DMS153 treated with DMSO at 0.1 percent for 48 hours (cell line): ENCODE measurements around the gene ANKRD44.
"Not testable (repeated sequence)": the region's sequence is repeated elsewhere in the genome, so short reads cannot be mapped to it uniquely, and the experiment has no call there.

Source experiments
- DNase-seq: peaks from one replicate; lab custom pipeline; 2025; ENCODE audit not compliant: unreplicated experiment; lab: John Stamatoyannopoulos, UW

Gene ANKRD44

DNA sequence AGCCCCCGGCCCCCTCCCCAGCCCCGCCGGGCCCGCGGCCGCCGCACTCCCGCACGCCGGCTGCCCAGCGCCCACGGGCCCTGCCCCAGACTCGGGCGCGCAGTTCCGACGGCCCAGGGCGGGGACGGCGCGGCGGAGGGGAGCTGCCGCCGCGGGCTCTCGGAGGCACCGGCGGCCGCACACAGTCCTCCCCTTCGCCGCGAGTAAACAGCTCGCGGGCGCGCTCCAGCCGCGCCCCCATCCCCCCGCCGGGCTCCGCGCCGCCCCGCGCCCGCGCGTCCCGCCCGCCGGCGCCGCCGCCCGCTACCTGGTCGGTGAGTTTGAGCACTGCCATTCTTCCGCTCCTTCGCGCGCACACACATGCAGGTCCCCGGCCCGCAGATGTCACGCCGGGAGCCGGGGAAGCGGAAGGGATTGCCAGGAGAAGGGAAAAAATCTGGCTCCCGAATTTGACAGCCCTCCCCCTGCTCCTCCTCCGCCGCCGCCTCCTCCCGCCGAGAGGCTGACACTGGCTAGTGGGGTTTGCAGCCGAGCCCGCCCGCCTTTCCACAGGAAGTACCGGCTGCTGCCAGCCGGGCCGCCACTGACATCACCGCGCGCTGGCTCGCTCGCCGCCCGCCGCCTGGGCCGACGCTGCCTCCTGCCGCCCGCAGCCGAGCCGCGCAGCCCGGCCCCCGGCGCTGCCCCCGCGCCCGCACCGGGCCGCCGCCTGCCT lies at the start of gene ANKRD44:
Gene ANKRD44, minus strand, starts transcription at position 510 of the 715 bp plus-strand sequence. Its CDS starts 176 bp downstream, at position 334.
- peak; percentile 68 for DNase-seq

DNA sequence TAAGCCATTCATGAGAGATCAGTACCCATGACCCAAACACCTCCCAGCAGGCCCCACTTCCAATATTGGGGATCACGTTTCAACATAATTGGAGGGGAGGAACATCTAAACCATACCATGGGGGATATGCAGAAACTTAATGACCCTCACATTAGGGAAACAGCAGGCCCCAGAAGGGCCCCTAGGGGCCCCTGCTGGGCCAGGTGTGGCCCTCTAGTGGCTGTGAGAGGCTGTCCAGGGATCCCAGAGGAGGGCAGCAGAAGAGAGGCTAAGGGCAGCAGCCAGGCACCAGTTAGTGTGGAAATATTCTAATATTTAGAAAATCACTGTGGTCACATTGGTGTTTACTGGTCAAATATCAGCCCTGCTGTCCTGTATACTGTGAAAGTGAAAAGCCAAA lies 49.3 kb upstream of the ANKRD44 start:
- DNase-seq = no peak

DNA sequence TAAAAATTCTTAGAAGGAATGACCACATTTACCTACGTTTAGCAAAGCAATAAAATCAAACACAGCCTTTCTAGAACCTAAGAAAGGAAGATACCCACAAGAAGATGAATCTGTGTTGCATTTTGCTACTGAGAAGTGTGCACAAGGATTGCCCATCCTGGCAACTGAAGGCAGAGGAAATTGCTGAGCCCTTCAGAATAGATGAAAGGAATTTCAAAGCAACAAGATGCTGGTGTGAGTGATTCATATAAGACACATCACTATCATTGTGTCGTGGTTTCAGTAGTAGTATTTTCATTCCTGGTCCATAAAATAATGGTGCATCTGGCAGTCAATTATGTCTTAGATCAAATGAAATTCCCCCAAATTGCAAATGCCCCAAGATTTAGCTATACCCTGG lies 48.4 kb upstream of the ANKRD44 start:
- no peak for DNase-seq

DNA sequence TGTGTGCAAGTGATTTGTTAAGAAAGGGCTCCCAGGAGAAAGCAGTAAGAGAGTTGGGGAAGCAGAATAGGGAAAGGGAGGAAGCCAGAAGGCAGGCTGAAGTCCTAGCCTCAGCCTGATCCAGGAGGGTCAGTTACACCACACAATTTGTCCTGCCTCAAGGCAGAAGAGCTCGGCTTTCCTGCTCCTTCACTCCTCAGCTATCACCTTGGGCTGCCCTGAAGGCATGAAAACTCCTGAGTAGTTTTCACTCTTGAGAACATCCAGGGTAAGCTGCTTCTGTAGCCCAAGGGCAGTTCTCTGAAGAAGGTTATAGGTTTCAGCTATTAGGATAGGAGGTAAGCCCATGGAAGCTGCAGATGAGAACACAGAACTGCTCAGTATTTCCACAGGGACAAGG lies 47.4 kb upstream of the ANKRD44 start:
- no peak for DNase-seq

DNA sequence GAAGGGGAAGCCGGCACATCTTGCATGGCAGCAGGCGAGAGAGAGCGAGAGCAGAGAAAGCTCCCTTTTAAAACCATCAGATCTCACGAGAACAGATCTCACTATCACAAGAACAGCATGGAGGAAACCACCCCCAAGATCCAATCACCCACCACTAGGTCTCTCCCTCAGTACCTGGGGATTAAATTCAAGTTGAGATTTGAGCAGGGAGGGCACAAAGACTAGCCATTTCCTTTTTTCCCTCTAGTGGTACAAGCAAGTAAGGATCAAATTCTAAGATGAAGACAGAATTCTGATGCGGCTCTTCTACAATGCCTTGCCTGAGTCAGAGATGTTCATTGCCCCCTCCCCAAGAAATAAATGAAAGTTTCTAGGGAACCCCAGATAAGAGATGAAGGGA lies 45.6 kb upstream of the ANKRD44 start:
- no peak for DNase-seq

DNA sequence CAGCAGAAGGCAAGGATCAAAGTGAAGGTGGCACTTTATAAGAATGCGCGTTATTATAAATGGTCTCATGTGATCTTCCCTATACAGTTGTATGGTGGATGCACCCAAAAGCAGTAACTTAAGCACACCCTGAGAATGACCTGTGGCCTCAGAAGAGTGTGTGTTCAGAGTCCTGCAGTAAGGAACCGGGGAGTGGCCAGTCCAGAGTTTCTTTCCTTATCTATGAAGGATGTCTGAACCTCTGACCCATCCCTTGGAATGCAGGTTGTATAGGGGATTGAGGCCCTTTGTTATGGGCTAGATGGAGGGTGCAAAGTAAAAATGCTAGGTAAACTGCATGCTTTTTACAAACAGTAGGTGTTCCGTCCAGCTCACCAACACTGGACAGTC lies 43.6 kb upstream of the ANKRD44 start:
- DNase-seq = no peak

DNA sequence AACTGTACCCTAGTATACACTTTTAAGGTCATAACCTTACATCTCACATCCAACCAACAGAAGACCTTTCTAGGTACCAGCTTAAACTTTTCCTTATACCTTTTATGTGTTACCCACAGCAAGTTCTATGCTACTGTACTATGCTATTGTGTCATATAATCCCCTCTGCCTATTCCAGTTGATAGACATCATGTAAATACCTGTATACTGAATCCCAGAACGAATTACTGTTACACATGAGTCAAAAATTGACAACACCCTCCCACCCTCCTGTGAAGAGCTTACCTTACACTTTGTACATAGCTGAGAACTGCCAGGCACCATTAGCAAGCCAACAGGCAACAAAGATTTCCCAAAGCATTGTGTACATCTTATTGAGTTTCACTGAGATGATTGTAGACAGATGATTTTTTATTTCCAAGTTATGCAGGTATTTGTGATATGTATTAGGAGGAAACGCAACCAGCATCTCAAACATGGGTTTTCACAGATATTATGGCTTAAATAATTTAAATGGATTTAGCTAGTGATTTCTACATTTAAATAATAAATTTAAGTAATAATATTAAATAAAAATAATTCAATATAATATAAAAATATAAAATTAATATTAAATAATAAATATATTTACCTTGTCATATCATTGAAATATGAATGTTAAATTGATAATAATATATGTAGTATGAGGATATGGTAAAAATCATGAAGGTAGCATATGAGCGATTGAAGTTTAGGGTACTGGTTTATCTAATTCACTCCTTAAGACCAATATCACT lies 43.0 kb upstream of the ANKRD44 start:
- DNase-seq = no peak

DNA sequence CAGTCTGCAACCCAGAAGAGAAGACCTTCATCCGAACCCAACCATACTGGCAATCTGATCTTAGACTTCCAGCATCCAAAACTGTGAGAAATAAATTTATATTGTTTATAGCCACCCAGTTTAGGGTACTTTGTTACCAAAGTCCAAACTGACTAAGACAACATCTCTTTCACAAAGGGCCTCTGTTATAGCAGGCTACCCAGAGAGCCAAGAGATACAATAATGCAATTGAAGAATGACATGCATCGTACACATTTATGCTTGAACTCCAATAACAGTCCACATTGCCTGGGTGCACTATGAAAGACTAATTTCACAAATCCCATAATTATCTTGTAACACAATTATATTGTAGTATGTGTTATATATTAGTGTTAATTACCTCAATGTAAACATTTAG lies 39.1 kb upstream of the ANKRD44 start:
- no peak for DNase-seq

DNA sequence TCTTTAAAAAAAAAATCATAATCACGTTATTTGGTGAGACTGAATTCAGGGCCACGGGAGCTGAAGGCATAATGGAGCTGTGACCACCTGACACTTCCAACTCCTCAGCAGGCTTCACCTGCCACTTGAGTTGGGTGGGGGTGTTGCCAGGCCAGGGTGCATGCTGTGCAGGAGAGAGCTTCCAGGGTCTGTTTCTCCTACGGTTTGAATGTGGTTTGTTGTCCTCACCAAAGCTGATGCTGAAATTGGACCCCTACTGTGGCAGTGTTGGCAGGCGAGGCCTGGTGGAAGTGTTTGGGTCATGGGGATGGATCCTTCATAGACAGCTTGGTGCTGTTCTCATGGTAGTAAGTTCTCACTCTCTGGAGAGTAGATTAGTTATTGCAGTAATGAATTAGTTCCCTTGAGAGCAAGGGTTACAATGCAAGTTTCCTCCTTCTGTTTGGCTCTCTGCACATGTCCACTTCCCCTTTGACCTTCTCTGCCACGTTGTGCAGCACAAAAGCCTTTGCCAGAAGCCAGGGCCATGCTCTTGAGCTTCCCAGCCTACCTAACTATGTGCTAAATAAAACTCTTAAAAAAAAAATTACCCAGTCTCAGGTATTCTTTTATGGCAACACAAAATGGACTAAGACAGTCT lies 38.3 kb upstream of the ANKRD44 start:
- no peak for DNase-seq

DNA sequence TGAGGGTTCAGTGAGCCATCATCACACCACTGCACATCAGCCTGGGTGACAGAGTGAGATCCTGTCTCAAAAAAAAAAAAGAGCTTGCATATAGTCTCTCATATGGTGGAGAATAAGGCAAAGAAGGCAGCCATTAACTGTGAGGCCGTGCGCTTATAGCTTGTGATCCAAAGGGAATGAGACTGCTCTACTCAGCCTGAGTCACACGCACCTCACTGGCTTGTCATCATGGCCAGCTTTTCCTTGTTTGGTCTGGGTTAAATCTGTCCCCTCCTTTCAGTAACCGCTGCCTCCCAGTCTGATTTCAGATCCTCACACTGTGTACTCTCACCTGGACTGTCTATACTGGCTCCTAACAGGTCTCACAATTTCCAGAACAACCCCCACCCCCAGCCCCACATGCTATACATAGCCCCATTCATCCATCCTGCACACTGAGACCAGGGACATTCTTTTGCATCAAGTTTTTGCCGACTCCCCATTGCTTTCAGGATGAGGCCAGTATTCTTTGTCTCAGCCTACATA lies 35.3 kb upstream of the ANKRD44 start:
- no peak for DNase-seq

DNA sequence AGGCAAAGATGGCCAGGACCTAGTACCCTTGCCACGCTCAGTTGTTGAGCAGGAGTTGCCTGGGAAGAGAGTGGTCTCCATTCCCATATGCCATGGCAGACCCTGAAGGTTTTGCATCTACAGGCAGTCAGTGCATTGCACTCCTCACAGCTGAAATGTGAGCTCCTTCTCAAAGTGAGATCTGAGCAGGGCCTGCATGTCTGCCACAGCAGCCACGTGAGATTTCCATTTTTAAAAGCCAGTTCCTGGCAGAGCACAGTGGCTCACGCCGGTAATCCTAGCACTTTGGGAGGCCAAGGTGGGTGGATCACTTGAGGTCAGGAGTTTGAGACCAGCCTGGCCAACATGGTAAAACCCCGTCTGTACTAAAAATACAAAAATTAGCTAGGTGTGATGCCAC lies 33.4 kb upstream of the ANKRD44 start:
- not testable (repeated sequence) for DNase-seq

DNA sequence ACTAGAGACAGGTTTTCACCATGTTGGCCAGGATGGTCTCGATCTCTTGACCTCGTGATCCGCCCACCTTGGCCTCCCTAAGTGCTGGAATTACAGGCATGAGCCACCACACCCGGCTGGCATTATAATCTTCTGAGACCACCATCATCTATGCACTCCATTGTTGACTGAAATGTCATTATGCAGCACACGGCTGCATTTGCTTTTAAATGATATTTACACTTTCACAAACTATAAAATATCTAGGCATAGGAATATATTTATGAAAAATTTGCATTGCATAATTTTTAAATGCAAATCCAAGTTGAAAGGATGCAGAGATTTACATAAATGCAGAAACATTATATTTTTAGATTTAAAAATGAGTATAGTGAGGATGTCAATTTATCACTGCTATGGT lies 30.0 kb upstream of the ANKRD44 start:
- DNase-seq = no peak

DNA sequence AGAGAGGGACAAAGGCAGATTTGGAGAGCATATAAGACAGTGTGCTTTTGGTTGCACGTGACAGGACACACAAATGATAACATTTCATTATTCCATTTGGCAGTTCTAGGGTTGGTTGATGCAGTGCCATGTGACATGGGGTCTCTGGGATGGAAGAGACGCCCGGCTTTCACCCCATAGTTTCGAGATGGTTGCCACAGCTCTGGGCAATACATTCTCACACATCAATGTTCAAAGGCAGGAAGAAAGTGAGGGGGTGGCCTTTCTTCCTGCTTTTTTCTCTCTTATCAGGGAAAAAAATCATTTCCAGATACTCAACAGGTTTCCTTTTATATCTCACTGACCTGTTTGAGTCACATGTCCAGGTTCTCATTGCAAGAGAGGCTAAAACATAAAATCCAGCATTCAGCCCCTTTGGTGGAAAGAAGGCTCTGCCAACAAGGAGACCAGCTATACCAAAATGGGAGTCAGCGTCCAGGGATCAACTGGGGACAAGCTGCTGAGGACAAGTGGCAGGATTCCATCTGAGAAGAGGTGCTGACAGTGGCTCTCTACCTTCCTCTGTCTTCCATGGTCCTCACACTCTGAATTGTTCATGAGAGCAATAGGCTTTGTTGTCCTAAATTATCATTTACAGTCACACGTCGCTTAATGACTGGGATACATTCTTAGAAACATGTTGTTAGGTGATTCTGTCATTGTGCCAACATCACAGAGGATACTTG lies 29.1 kb upstream of the ANKRD44 start:
- no peak for DNase-seq

DNA sequence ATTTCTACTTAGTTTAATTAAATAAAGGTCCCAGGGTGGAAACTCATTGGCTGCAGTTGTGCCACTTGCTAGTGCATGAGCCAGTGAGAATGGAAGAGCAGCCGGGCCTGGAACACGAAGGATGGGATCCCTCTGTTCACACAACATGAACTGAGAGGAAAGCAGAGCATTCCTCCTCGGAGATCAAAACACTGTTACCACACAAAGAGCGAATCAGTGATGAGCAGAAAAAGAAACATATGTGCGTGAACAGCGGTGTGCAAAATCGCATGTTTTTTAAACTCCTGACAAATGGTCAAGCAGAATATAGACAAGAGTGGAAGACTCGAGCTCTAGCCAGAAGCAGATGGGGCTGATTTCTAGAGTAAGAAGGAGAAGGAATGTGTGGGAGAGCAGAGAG lies 28.4 kb upstream of the ANKRD44 start:
- DNase-seq = no peak

DNA sequence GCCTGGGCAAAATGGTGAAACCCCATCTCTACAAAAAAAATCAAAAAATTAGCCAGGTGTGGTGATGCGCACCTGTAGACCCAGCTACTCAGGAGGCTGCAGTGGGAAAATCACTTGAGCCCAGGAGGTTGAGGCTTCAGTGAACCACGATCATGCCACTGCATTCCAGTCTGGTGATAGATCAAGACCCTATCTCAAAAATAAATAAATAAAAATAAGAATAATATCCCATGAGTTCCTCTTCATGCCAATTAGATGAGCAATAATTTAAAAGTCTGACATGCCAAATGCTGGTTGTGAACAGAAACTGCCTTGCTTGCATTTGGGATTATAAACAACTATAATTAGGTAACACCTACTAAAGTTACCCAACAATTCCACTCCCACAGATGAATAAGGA lies 22.1 kb upstream of the ANKRD44 start:
- DNase-seq = no peak

DNA sequence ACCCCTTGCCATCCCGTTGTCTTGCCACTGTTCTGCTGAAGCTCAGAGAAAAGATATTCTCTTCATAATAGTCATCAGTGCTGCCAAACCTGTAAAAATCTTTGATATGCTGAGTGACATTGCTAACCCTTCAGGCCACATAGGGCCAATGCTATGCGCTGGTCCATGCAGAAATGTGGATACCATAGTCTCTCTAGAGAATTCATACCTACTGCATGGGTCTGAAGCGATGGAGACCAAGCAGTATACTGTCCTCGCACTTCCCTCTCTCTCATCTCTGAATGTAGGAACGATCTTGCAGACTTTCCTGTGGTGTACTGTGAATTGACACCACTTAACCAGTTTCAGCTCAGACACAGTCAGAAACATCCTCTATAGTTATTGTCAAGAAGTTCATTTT lies 17.9 kb upstream of the ANKRD44 start:
- no peak for DNase-seq

DNA sequence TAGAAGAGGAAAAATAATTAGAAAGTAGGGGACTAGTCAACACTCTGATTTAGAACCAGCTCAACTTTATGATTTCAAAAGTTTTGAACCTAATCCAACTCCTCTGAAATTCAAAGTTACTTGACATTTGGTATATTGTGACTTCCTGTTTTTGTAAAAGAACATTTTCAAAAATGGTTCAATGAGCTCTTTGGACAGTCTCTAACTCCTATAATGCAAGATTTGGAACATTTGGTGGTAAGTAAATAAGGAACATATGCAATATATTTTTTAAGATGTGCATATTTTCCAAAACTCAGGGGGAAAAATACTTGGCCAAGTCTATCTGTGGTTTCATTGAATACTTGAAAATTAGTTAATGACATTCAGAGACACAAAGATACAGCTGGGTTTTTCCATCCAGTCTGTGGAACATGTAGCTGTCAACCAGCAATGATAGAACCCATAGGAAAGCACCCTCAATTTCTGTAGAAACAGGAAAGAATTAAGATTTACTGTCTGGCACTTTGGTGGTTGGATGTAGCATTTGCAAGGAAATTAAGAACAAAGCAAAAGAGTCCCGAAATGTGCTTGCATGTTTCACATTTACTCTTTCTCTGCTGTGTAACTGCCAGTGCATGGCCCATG lies 17.0 kb upstream of the ANKRD44 start:
- DNase-seq = no peak

DNA sequence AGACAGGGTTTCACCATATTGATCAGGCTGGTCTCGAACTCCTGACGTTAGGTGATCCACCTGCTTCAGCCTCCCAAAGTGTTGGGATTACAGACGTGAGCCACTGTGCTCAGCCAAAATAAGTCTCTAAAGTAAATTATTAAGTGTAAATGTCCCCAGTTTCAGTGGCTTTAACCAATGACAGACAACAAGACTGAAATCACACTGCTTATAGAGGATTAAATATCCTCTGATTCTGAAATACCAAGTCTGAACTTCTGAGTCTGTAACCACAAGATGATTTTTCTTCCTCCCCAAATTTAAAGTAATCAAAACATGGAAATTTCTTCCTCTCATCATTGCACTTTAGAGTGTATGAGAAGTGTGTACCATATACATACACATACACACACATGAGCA lies 16.5 kb upstream of the ANKRD44 start:
- DNase-seq = no peak

DNA sequence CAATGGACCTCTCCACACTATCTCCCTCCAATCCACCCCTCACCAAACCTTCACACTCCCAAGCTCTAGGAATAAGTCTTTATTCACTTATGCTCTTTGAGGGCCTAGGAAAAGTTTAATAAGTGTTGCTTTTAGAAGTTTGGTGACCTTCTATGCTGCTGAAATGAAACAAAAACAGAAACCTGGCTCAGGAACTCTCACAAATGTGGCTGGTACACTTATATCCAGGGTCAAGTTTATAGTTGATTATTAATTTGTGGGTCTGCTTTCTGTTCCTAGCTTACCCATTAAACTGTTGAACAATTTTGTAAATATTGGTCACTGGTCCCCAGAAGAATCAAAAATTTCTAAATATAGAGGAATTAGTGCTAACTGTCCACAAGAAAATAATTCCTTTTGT lies 14.2 kb upstream of the ANKRD44 start:
- no peak for DNase-seq

DNA sequence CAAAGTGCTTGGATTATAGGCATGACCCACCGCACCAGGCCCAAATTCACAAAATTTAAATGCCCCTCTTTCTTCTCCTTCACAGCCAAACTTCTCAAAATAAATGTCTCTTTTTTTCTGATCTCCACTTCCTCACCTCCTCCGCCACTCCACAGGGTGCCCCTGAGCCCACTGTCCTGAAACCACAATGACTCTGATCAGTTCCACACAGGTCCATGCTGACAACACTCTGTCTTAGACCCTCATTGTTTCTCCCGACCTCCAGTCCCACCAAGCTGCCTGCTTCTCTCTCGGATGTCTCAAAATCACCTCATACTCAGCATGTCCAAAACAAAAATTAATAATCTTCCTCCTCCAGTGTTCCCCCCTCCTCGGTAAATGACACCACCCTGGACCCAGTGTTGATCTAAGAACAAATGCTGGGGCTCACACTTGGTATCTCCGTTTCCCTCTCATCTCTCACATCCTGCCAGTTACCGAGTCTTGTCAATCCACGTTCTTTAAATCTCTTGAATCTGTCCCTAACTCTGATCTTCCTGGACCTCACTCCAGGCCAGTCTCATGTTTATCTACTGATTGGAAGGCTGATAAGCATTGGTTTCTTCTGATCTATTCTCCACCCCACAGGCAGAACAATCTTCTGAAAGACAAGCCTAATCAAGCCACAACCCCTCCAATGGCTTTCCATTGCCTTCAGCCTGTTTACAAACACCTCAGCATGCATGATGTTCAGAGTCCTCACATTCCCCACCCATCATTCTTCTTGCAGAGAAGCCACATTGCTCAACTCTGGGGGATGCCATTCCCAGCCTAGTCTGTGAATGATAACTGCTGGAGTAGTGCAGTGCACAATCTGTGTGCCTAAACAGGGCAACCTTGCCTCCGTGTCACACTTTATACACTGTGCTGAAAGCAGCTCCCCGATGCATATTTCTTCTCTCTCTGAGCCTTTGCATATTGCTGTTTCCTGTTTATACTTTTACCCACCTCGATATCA lies 12.4 kb upstream of the ANKRD44 start:
- DNase-seq = no peak
